AML-193 (cell line): ENCODE data around the gene ADAM15.

ENCODE experiments used
- DNase-seq, 2 experiments: peaks; one replicate each; lab custom pipeline; 2025; lab: John Stamatoyannopoulos, UW

Gene ADAM15

GRCh38 chr1:155032886-155033285 lies 18.2 kb upstream of the ADAM15 start:
- DNase-seq: no peak

- no peak for DNase-seq
Observed at GRCh38 chr1:155033524-155033923, 17.6 kb upstream of the ADAM15 start, which contains the start of the genes DCST1 and DCST2. TSS of gene DCST1 (plus strand) at chr1:155033824. CDS start at chr1:155034037, 213 bp downstream. TSS of gene DCST2 (minus strand) at chr1:155033781. CDS start at chr1:155033701, 80 bp downstream.

- DNase-seq: no peak
Observed at GRCh38 chr1:155034318-155035208, 16.6 kb upstream of the ADAM15 start.

- DNase-seq: no peak
Observed at GRCh38 chr1:155035936-155036335, 15.2 kb upstream of the ADAM15 start.

GRCh38 chr1:155037043-155037442 lies 14.1 kb upstream of the ADAM15 start:
- no peak for DNase-seq

GRCh38 chr1:155037851-155038441 lies 13.2 kb upstream of the ADAM15 start:
- DNase-seq: no peak

- no peak for DNase-seq
Observed at GRCh38 chr1:155038602-155039307, 12.4 kb upstream of the ADAM15 start.

GRCh38 chr1:155039308-155039669 lies 11.8 kb upstream of the ADAM15 start:
- no peak for DNase-seq

GRCh38 chr1:155040358-155041093 lies 10.6 kb upstream of the ADAM15 start:
- DNase-seq: no peak

- DNase-seq: no peak
Observed at GRCh38 chr1:155042789-155043188, 8.3 kb upstream of the ADAM15 start.

GRCh38 chr1:155043301-155043702 lies 7.8 kb upstream of the ADAM15 start:
- DNase-seq: no peak

- DNase-seq: no peak
Observed at GRCh38 chr1:155043793-155044192, 7.3 kb upstream of the ADAM15 start.

- no peak for DNase-seq
Observed at GRCh38 chr1:155044365-155044764, 6.8 kb upstream of the ADAM15 start.

GRCh38 chr1:155044812-155045657 lies 6.1 kb upstream of the ADAM15 start:
- DNase-seq: peak; percentile 84 to 89

- DNase-seq: no peak
Observed at GRCh38 chr1:155048449-155049334, 2.4 kb upstream of the ADAM15 start.

- DNase-seq: no peak
Observed at GRCh38 chr1:155049651-155050559, 1.2 kb upstream of the ADAM15 start.

- no peak for DNase-seq
Observed at GRCh38 chr1:155051342-155051776, 243 bp downstream of the ADAM15 start.

- peak; percentile 22 to 37 for DNase-seq
Observed at GRCh38 chr1:155051777-155052398, 772 bp downstream of the ADAM15 start.
